Measurements from ENCODE around the gene SERPING1.

- TF ChIP-seq POLR2A (IDR thresholded peaks at IDR 0.05) (no peak), CTCF (IDR thresholded peaks at IDR 0.05) (no peak)
Measured at GRCh38 chr11:57643802-57644201, 46.3 kb downstream of the SERPING1 start.

Data from uterus (tissue), 2 donors.